ENCODE data around the gene OGFRL1. TPM values are rescaled to one million over a fixed set of nuclear protein-coding genes. Genes with fewer than 3 reads are reported as not detected.

Gene OGFRL1
- total and polyA plus RNA-seq, 2 donors (not counting 1 experiment from before 2014, with no cell fraction given), result 6.4 to 31.6 TPM

DNA sequence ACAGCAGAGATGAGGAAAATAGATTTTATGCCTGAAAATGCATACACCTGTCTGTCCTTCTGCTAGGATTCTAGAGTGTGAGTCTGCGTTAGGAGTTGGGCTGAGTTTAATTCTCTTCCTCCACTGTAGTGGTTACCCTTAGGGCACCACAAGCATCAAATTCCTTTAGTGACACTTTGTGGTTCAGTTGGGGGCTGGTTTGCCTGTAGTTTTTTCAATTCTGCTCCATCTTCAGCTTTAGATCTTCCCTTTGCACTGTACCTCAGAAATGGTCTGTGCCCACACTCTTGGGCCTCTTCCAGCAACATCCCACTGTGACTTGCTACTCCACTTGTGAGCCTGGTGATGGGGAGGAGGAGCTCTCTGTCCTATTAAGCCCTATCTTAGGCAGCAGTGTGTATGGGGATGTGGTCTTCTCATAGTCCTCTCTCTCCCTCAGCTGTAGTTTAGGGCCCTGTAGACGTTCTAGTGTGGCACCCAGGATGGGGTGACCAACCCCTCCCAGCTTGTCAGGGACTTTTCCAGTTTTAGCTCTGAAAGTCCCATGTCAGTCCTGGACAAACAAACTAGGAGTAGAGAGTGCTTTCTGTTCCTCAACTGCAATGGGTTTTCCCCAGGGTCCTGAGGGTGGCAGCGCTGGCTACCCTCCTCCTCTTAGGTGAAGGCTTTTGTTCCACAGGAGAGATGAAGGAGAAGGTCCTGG, 19.7 kb upstream of the OGFRL1 start:
- ATAC-seq (ENCODE audit: low read depth) (peak; percentile 21), DNase-seq (no peak)
- Histone ChIP-seq H4K20me1 (ENCODE audit: control insufficient read depth, insufficient read depth, low read length, poor library complexity, severe bottlenecking) (no peaks in the 10 kb centered on the region), H3K9me3 (ENCODE audit: control extremely low read depth in 1 of 3, control insufficient read depth in 2 of 3, insufficient read depth in 1 of 3, low read length in 2 of 3) (peaks cover 0 to 9% (median 0%) of the 10 kb centered on the region in 3 donors), H3K36me3 (replicated peaks in 1 of 2; ENCODE audit: control extremely low read depth in 1 of 2, control insufficient read depth in 1 of 2, extremely low read depth in 1 of 2, insufficient read depth in 2 of 2, low read length in 1 of 2) (no peaks in the 10 kb centered on the region), H3K79me2 (ENCODE audit: control insufficient read depth, insufficient read depth, low read length) (no peaks in the 10 kb centered on the region), H3K4me2 (replicated peaks; ENCODE audit: low read depth, low read length, poor library complexity, severe bottlenecking) (peak overlapping the region; percentile 27), H3K4me3 (ENCODE audit: control extremely low read depth in 1 of 5, extremely low read depth in 1 of 5, insufficient read depth in 1 of 5, low read depth in 2 of 5, low read length in 4 of 5) (no peak overlapping the region), H3K4me1 (ENCODE audit: control insufficient read depth in 2 of 2, insufficient read depth in 2 of 2, low read length in 2 of 2) (peaks cover 11% of the 10 kb centered on the region in 2 donors), H3K9ac (ENCODE audit: low read length) (no peak overlapping the region), H3K27ac (ENCODE audit: low read length in 2 of 2) (no peak overlapping the region), H2AFZ (ENCODE audit: insufficient read depth, low read depth, low read length, poor library complexity, severe bottlenecking) (no peak overlapping the region), H3K27me3 (replicated peaks in 1 of 4; ENCODE audit: control extremely low read depth in 1 of 4, control insufficient read depth in 3 of 4, insufficient read depth in 4 of 4, low read length in 3 of 4) (no peaks in the 10 kb centered on the region)
- no peaks in the 10 kb centered on the region for H3K9me3 Mint-ChIP-seq (ENCODE audit: insufficient read depth)
- no peak overlapping the region for H3K27ac Mint-ChIP-seq
- no CpG with 5 or more reads among the region's 3 CpGs for whole genome bisulfite sequencing (ENCODE audit: insufficient coverage)
- peaks cover under 1% of the 10 kb centered on the region for H3K27me3 Mint-ChIP-seq
- peaks cover 16% of the 10 kb centered on the region for H3K4me1 Mint-ChIP-seq
- intact Hi-C loops (cut with micrococcal nuclease), result no loop called here
- TF ChIP-seq, protein P1, sequence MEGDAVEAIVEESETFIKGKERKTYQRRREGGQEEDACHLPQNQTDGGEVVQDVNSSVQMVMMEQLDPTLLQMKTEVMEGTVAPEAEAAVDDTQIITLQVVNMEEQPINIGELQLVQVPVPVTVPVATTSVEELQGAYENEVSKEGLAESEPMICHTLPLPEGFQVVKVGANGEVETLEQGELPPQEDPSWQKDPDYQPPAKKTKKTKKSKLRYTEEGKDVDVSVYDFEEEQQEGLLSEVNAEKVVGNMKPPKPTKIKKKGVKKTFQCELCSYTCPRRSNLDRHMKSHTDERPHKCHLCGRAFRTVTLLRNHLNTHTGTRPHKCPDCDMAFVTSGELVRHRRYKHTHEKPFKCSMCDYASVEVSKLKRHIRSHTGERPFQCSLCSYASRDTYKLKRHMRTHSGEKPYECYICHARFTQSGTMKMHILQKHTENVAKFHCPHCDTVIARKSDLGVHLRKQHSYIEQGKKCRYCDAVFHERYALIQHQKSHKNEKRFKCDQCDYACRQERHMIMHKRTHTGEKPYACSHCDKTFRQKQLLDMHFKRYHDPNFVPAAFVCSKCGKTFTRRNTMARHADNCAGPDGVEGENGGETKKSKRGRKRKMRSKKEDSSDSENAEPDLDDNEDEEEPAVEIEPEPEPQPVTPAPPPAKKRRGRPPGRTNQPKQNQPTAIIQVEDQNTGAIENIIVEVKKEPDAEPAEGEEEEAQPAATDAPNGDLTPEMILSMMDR (IDR thresholded peaks at IDR 0.05), result no peak
- TF ChIP-seq EZH2 (IDR thresholded peaks at IDR 0.05; ENCODE audit: borderline replicate concordance, insufficient read depth, low read depth, low read length, poor library complexity, severe bottlenecking), result no peak
- ChIA-PET POLR2A (no interaction called here), CTCF (interaction anchor here (0.5 to 1.7 kb wide), 3 partner anchors 9 to 20 kb away, joined by 3 to 5 read pairs (median 3); no protein-coding TSS in a partner anchor)
- H3K4me3 Mint-ChIP-seq, result no peak overlapping the region

DNA sequence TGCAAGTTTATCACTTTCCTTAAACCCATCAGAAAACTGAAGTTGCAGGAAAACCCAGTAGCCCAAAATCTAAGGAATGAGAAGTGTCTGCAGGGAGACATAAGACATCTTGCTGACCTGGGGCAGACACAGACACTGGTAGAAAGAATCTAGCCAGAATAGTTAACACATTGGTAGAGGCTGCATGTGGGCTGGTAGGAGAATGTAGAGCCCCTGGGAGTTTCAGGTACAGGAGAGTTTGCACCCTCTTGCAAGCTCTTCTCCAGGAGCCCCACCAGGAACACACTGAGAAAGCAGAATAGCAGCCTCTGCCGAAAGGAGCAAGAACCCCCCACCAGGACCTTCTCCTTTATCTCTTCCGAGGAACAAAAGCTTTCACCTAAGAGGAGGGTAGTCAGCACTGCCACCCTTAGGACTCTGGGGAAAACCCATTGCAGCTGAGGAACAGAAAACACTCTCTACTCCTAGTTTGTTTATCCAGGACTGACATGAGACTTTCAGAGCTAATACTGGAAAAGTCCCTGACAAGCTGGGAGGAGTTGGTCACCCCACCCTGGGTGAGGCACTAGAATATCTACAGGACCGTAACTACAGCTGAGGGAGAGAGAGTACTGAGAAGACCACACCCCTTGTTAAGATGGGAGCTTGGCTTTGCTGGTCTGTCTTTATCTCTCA, 10.5 kb upstream of the OGFRL1 start:
- H3K9me3 ChIP-seq (ENCODE audit: control extremely low read depth in 1 of 3, control insufficient read depth in 2 of 3, insufficient read depth in 1 of 3, low read length in 2 of 3), result no peaks in the 10 kb centered on the region
- H3K79me2 ChIP-seq (ENCODE audit: control insufficient read depth, insufficient read depth, low read length), result no peaks in the 10 kb centered on the region
- H3K9ac ChIP-seq (ENCODE audit: low read length), result no peak overlapping the region
- peaks cover 8% of the 10 kb centered on the region for H3K4me1 Mint-ChIP-seq
- CTCF ChIA-PET, result interaction anchor here (0.7 to 1.1 kb wide), 3 partner anchors 9 to 87 kb away, joined by 3 to 5 read pairs (median 3); no protein-coding TSS in a partner anchor
- TF ChIP-seq, protein P1 (IDR thresholded peaks at IDR 0.05), result no peak
- no peak for TF ChIP-seq EZH2 (IDR thresholded peaks at IDR 0.05; ENCODE audit: borderline replicate concordance, insufficient read depth, low read depth, low read length, poor library complexity, severe bottlenecking)
- peaks cover 2% of the 10 kb centered on the region for H3K9me3 Mint-ChIP-seq (ENCODE audit: insufficient read depth)
- H3K27me3 ChIP-seq (replicated peaks in 1 of 4; ENCODE audit: control extremely low read depth in 1 of 4, control insufficient read depth in 3 of 4, insufficient read depth in 4 of 4, low read length in 3 of 4), result no peaks in the 10 kb centered on the region
- H3K4me3 ChIP-seq (ENCODE audit: control extremely low read depth in 1 of 5, extremely low read depth in 1 of 5, insufficient read depth in 1 of 5, low read depth in 2 of 5, low read length in 4 of 5), result no peak overlapping the region
- no peak overlapping the region for H3K4me3 Mint-ChIP-seq
- no peak for ATAC-seq (ENCODE audit: low read depth)
- POLR2A ChIA-PET, result interaction anchor here (1.0 kb wide), 1 partner anchor 9 kb away, joined by 4 read pairs; no protein-coding TSS in a partner anchor
- H4K20me1 ChIP-seq (ENCODE audit: control insufficient read depth, insufficient read depth, low read length, poor library complexity, severe bottlenecking), result no peaks in the 10 kb centered on the region
- no peak overlapping the region for H2AFZ ChIP-seq (ENCODE audit: insufficient read depth, low read depth, low read length, poor library complexity, severe bottlenecking)
- 92% methylated on average over 2 of the region's 3 CpGs for WGBS (ENCODE audit: insufficient coverage)
- intact Hi-C loops (cut with micrococcal nuclease), result no loop called here
- H3K4me1 ChIP-seq (ENCODE audit: control insufficient read depth in 2 of 2, insufficient read depth in 2 of 2, low read length in 2 of 2), result no peaks in the 10 kb centered on the region
- H3K4me2 ChIP-seq (replicated peaks; ENCODE audit: low read depth, low read length, poor library complexity, severe bottlenecking), result no peak overlapping the region
- H3K27me3 Mint-ChIP-seq, result no peaks in the 10 kb centered on the region
- no peak overlapping the region for H3K27ac ChIP-seq (ENCODE audit: low read length in 2 of 2)
- H3K27ac Mint-ChIP-seq, result peak overlapping the region; percentile 12
- DNase-seq, result no peak
- H3K36me3 ChIP-seq (replicated peaks in 1 of 2; ENCODE audit: control extremely low read depth in 1 of 2, control insufficient read depth in 1 of 2, extremely low read depth in 1 of 2, insufficient read depth in 2 of 2, low read length in 1 of 2), result no peaks in the 10 kb centered on the region
